Transverse colon (tissue), 4 donors: ENCODE measurements around the gene ZDHHC3. TPM values are rescaled to one million over a fixed set of nuclear protein-coding genes. Genes with fewer than 3 reads are reported as not detected.

Experiments
- DNase-seq: peaks from one replicate; pipeline ENCODE4 v3.0.0-alpha.2; 2019
- H3K27ac ChIP-seq, 4 donors: fragments of 200-600 bp; sonication (generic); 2 replicates each; pipeline ENCODE4 v1.5.1; 2016 to 2018; ENCODE audit warnings: inconsistent platforms in 4 of 4
- H3K27me3 ChIP-seq: fragments of 200-600 bp; sonication (generic); 2 replicates; pipeline ENCODE4 v1.5.1; 2017; ENCODE audit warnings: inconsistent platforms
- H3K36me3 ChIP-seq, 4 donors: fragments of 200-600 bp; sonication (generic); 2 replicates each; pipeline ENCODE4 v1.5.1; 2017 to 2019; ENCODE audit warnings: inconsistent platforms in 4 of 4
- H3K4me1 ChIP-seq, 4 donors: fragments of 200-600 bp; sonication (generic); 2 replicates each; pipeline ENCODE4 v1.5.1; 2017 to 2020; ENCODE audit warnings: inconsistent platforms in 4 of 4
- H3K4me3 ChIP-seq, 4 donors: fragments of 200-600 bp; sonication (generic); 1 replicate in 1 of 4; 2 replicates in 3 of 4; pipeline versions ENCODE4 v1.5.1 to v1.6.1; 2017 to 2019; ENCODE audit warnings: inconsistent platforms in 4 of 4
- H3K9me3 ChIP-seq, 2 donors: fragments of 200-600 bp; sonication (generic); 2 replicates each; pipeline ENCODE4 v1.5.1; 2017 to 2019; ENCODE audit warnings: inconsistent platforms in 2 of 2
- CTCF ChIP-seq, 5 experiments: fragments of 200-600 bp in 3 of 5; fragments of 450-650 bp in 2 of 5; sonication (generic) in 3 of 5; IDR thresholded peaks; 1 replicate in 2 of 5; 2 replicates in 3 of 5; pipeline ENCODE4 v1.5.1; 2016 to 2017; ENCODE audit warnings: antibody characterized with exemption in 5 of 5, inconsistent platforms in 3 of 5, mild to moderate bottlenecking in 2 of 5, moderate library complexity in 1 of 5
- EP300 ChIP-seq: sonication (generic); formaldehyde crosslinking; IDR thresholded peaks from one replicate; pipeline ENCODE4 v1.6.1; 2017; ENCODE audit warnings: antibody characterized with exemption, low read depth
- POLR2A ChIP-seq: fragments of 450-650 bp; IDR thresholded peaks from one replicate; pipeline ENCODE4 v1.6.1; 2016; ENCODE audit warnings: antibody characterized with exemption, mild to moderate bottlenecking, moderate library complexity
- POLR2AphosphoS5 ChIP-seq, 3 donors: sonication (generic); formaldehyde crosslinking; IDR thresholded peaks; one replicate each; pipeline ENCODE4 v1.6.1; 2016; ENCODE audit warnings: antibody characterized with exemption in 3 of 3
- WGBS, 2 donors: methylation state at CpG; one replicate each; pipeline ENCODE4 v1.1.5; 2018; ENCODE audit warnings: low coverage in 1 of 2; 5-methylcytosine and 5-hydroxymethylcytosine counted together
- in situ Hi-C, 4 donors: fragments of 200-750 bp; cut with MboI; loops; one replicate each; pipeline versions ENCODE4 v1.15.0 to v1.15.1; 2017; ENCODE audit warnings: low sequenced_read_pairs in 3 of 4, low pct_ligation_motif_present in 1 of 4, low pct_unique_long_range_greater_than_20kb in 1 of 4
- intact Hi-C: fragments of 100-400 bp; cut with DNase I; formaldehyde crosslinking; loops from one replicate; pipeline ENCODE4 v1.15.1; 2023; ENCODE audit warnings: low total_unique reads
- total RNA-seq, 4 donors: library from RNA; depleted of rRNA; stranded (reverse); fragments of >200 nt; gene quantifications; one replicate each; pipeline ENCODE4 v1.1.0, GENCODE V29; 2016

The ZDHHC3 gene
- total RNA-seq, 4 donors from 2014 or later, result 142 to 258 (median 170) TPM

GRCh38 chr3:45012577-45012976 lies 36.6 kb upstream of the ZDHHC3 start:
- no peak for DNase-seq
- Histone ChIP-seq H3K4me3 (no peak overlapping the region), H3K36me3 (no peaks in the 10 kb centered on the region), H3K27me3 (no peaks in the 10 kb centered on the region), H3K27ac (peak overlapping the region; percentile 76 to 79 (median 78)), H3K9me3 (no peaks in the 10 kb centered on the region), H3K4me1 (peaks cover 13 to 30% (median 17%) of the 10 kb centered on the region in 4 donors)
- in situ Hi-C loops (no loop called here), intact Hi-C loops (no loop called here)
- 92 to 100% methylated on average over 1 to 4 of the region's 4 CpGs for WGBS, 2 donors
- no peak for TF ChIP-seq CTCF (IDR thresholded peaks at IDR 0.05)
- TF ChIP-seq POLR2AphosphoS5 (IDR thresholded peaks at IDR 0.05), result no peak
- TF ChIP-seq EP300, result no peak
- no peak for TF ChIP-seq POLR2A

- Histone ChIP-seq H3K4me3 (no peak overlapping the region), H3K27ac (peak overlapping the region; percentile 76 to 79 (median 78)), H3K27me3 (no peaks in the 10 kb centered on the region), H3K36me3 (no peaks in the 10 kb centered on the region), H3K9me3 (no peaks in the 10 kb centered on the region), H3K4me1 (peaks cover 13 to 30% (median 17%) of the 10 kb centered on the region in 4 donors)
- in situ Hi-C loops (no loop called here), intact Hi-C loops (no loop called here)
- WGBS, 2 donors, result 36 to 40% methylated on average over 7 of the region's 7 CpGs
- DNase-seq, result peak; percentile 41
- TF ChIP-seq POLR2AphosphoS5 (IDR thresholded peaks at IDR 0.05) (peak; percentile 26 to 57 (median 39)), EP300 (no peak), CTCF (IDR thresholded peaks at IDR 0.05) (no peak), POLR2A (no peak)
Measured at GRCh38 chr3:45011756-45012508, 36.0 kb upstream of the ZDHHC3 start.

- no peak for DNase-seq
- no peaks in the 10 kb centered on the region for H3K9me3 ChIP-seq
- no peaks in the 10 kb centered on the region for H3K27me3 ChIP-seq
- no peaks in the 10 kb centered on the region for H3K36me3 ChIP-seq
- H3K27ac ChIP-seq, result peak overlapping the region; percentile 76 to 79 (median 78)
- in situ Hi-C loops (no loop called here), intact Hi-C loops (no loop called here)
- H3K4me3 ChIP-seq, result no peak overlapping the region
- TF ChIP-seq CTCF (IDR thresholded peaks at IDR 0.05) (no peak), POLR2AphosphoS5 (IDR thresholded peaks at IDR 0.05) (no peak)
- 57 to 74% methylated on average over 3 of the region's 3 CpGs for WGBS, 2 donors
- H3K4me1 ChIP-seq, result peaks cover 13 to 30% (median 17%) of the 10 kb centered on the region in 4 donors
Measured at GRCh38 chr3:45010811-45011333, 34.9 kb upstream of the ZDHHC3 start.

GRCh38 chr3:45009868-45010267 lies 33.9 kb upstream of the ZDHHC3 start:
- Histone ChIP-seq H3K27me3 (no peaks in the 10 kb centered on the region), H3K36me3 (peaks cover 0 to 5% (median 2%) of the 10 kb centered on the region in 4 donors), H3K4me1 (peaks cover 13 to 30% (median 17%) of the 10 kb centered on the region in 4 donors), H3K4me3 (no peak overlapping the region), H3K27ac (peak overlapping the region; percentile 76 to 79 (median 78)), H3K9me3 (no peaks in the 10 kb centered on the region)
- TF ChIP-seq CTCF (IDR thresholded peaks at IDR 0.05) (no peak), EP300 (no peak), POLR2AphosphoS5 (IDR thresholded peaks at IDR 0.05) (no peak), POLR2A (no peak)
- 96 to 100% methylated on average over 1 of the region's 1 CpG for WGBS, 2 donors
- in situ Hi-C loops (no loop called here), intact Hi-C loops (no loop called here)
- DNase-seq, result no peak
